ENCODE data around the gene NRIP3. TPM values are rescaled to one million over a fixed set of nuclear protein-coding genes. Genes with fewer than 3 reads are reported as not detected.

The NRIP3 gene
- total RNA-seq, 2 donors from 2014 or later, result 0.27 to 6.0 TPM

- H3K9me3 ChIP-seq, result no peaks in the 10 kb centered on the region
- intact Hi-C loops (cut with DNase I), result no loop called here
- DNase-seq (ENCODE audit: low spot score), result no peak
- TF ChIP-seq CTCF (IDR thresholded peaks at IDR 0.05) (no peak), POLR2AphosphoS5 (IDR thresholded peaks at IDR 0.05) (no peak), POLR2A (IDR thresholded peaks at IDR 0.05) (no peak)
- no peaks in the 10 kb centered on the region for H3K4me1 ChIP-seq (replicated peaks)
- no peak overlapping the region for H3K27ac ChIP-seq
- 91% methylated on average over 3 of the region's 3 CpGs for WGBS
- no peak overlapping the region for H3K4me3 ChIP-seq
- peaks cover 3% of the 10 kb centered on the region for H3K27me3 ChIP-seq (replicated peaks; ENCODE audit: insufficient read depth)
- no peaks in the 10 kb centered on the region for H3K36me3 ChIP-seq
Measured at GRCh38 chr11:9038541-9038940, 34.7 kb upstream of the NRIP3 start.

GRCh38 chr11:9037963-9038362 is 34.2 kb upstream of the NRIP3 start:
- no peaks in the 10 kb centered on the region for H3K4me1 ChIP-seq (replicated peaks)
- H3K9me3 ChIP-seq, result no peaks in the 10 kb centered on the region
- peaks cover 3% of the 10 kb centered on the region for H3K27me3 ChIP-seq (replicated peaks; ENCODE audit: insufficient read depth)
- H3K36me3 ChIP-seq, result no peaks in the 10 kb centered on the region
- no peak for DNase-seq (ENCODE audit: low spot score)
- no peak overlapping the region for H3K4me3 ChIP-seq
- no peak for TF ChIP-seq POLR2A (IDR thresholded peaks at IDR 0.05)
- TF ChIP-seq POLR2AphosphoS5 (IDR thresholded peaks at IDR 0.05), result no peak
- no peak for TF ChIP-seq CTCF (IDR thresholded peaks at IDR 0.05)
- WGBS, result 82% methylated on average over 1 of the region's 1 CpG
- intact Hi-C loops (cut with DNase I), result no loop called here
- no peak overlapping the region for H3K27ac ChIP-seq

- Histone ChIP-seq H3K36me3 (no peaks in the 10 kb centered on the region), H3K9me3 (no peaks in the 10 kb centered on the region), H3K27ac (no peak overlapping the region), H3K4me3 (no peak overlapping the region), H3K27me3 (replicated peaks; ENCODE audit: insufficient read depth) (peaks cover 3% of the 10 kb centered on the region), H3K4me1 (replicated peaks) (no peaks in the 10 kb centered on the region)
- no peak for TF ChIP-seq CTCF (IDR thresholded peaks at IDR 0.05)
- no peak for TF ChIP-seq POLR2A (IDR thresholded peaks at IDR 0.05)
- no peak for TF ChIP-seq POLR2AphosphoS5 (IDR thresholded peaks at IDR 0.05)
- DNase-seq (ENCODE audit: low spot score), result no peak
- intact Hi-C loops (cut with DNase I), result no loop called here
- WGBS, result 82% methylated on average over 7 of the region's 7 CpGs
Measured at GRCh38 chr11:9037046-9037780, 33.4 kb upstream of the NRIP3 start.

GRCh38 chr11:9030601-9031000 is 26.8 kb upstream of the NRIP3 start:
- H3K9me3 ChIP-seq, result no peaks in the 10 kb centered on the region
- no peaks in the 10 kb centered on the region for H3K36me3 ChIP-seq
- 57% methylated on average over 5 of the region's 5 CpGs for WGBS
- H3K4me1 ChIP-seq (replicated peaks), result no peaks in the 10 kb centered on the region
- no peak for DNase-seq (ENCODE audit: low spot score)
- H3K27me3 ChIP-seq (replicated peaks; ENCODE audit: insufficient read depth), result no peaks in the 10 kb centered on the region
- intact Hi-C loops (cut with DNase I), result no loop called here
- TF ChIP-seq CTCF (IDR thresholded peaks at IDR 0.05), result no peak
- TF ChIP-seq POLR2A (IDR thresholded peaks at IDR 0.05), result no peak
- TF ChIP-seq POLR2AphosphoS5 (IDR thresholded peaks at IDR 0.05), result no peak
- H3K4me3 ChIP-seq, result no peak overlapping the region
- H3K27ac ChIP-seq, result no peak overlapping the region

- Histone ChIP-seq H3K4me1 (replicated peaks) (no peaks in the 10 kb centered on the region), H3K27me3 (replicated peaks; ENCODE audit: insufficient read depth) (no peaks in the 10 kb centered on the region), H3K9me3 (no peaks in the 10 kb centered on the region), H3K4me3 (no peak overlapping the region), H3K27ac (no peak overlapping the region), H3K36me3 (no peaks in the 10 kb centered on the region)
- 92% methylated on average over 7 of the region's 7 CpGs for WGBS
- intact Hi-C loops (cut with DNase I), result no loop called here
- TF ChIP-seq POLR2A (IDR thresholded peaks at IDR 0.05) (no peak), POLR2AphosphoS5 (IDR thresholded peaks at IDR 0.05) (no peak)
- DNase-seq (ENCODE audit: low spot score), result no peak
Measured at GRCh38 chr11:9029422-9029821, 25.6 kb upstream of the NRIP3 start.

Data from prostate gland (tissue), 2 donors.